GM12873 (cell line): ENCODE measurements around the gene KSR1.

Experiments used
- TF ChIP-seq, protein P1 (sequence below): IDR thresholded peaks from 2 replicates; pipeline ENCODE4 v1.5.1; 2012; ENCODE audit warnings: low read depth, mild to moderate bottlenecking, moderate library complexity, low read length, control low read depth; ENCODE audit not compliant: insufficient read depth; ENCODE audit errors: missing control alignments

KSR1 gene

DNA sequence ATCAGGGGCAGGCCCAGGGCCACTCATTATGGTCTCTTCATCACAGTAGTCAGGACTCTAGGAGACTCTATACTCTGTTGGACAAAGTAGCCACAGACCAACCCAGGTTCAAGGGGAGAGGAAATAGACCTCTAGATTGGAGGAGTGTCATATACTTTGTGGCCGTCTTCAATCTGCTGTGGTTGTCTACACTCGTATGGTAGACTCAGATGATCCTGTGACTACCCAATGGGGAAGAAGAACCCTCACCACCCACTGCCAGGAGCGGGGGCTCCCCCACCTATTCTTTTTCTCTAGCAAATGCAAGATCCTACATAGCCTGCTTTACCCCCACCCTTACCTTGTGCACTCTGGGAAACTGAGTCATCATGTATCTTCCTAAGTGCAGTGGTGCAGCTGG is 80.5 kb downstream of the KSR1 start:
- TF ChIP-seq, protein P1, sequence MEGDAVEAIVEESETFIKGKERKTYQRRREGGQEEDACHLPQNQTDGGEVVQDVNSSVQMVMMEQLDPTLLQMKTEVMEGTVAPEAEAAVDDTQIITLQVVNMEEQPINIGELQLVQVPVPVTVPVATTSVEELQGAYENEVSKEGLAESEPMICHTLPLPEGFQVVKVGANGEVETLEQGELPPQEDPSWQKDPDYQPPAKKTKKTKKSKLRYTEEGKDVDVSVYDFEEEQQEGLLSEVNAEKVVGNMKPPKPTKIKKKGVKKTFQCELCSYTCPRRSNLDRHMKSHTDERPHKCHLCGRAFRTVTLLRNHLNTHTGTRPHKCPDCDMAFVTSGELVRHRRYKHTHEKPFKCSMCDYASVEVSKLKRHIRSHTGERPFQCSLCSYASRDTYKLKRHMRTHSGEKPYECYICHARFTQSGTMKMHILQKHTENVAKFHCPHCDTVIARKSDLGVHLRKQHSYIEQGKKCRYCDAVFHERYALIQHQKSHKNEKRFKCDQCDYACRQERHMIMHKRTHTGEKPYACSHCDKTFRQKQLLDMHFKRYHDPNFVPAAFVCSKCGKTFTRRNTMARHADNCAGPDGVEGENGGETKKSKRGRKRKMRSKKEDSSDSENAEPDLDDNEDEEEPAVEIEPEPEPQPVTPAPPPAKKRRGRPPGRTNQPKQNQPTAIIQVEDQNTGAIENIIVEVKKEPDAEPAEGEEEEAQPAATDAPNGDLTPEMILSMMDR = no peak

DNA sequence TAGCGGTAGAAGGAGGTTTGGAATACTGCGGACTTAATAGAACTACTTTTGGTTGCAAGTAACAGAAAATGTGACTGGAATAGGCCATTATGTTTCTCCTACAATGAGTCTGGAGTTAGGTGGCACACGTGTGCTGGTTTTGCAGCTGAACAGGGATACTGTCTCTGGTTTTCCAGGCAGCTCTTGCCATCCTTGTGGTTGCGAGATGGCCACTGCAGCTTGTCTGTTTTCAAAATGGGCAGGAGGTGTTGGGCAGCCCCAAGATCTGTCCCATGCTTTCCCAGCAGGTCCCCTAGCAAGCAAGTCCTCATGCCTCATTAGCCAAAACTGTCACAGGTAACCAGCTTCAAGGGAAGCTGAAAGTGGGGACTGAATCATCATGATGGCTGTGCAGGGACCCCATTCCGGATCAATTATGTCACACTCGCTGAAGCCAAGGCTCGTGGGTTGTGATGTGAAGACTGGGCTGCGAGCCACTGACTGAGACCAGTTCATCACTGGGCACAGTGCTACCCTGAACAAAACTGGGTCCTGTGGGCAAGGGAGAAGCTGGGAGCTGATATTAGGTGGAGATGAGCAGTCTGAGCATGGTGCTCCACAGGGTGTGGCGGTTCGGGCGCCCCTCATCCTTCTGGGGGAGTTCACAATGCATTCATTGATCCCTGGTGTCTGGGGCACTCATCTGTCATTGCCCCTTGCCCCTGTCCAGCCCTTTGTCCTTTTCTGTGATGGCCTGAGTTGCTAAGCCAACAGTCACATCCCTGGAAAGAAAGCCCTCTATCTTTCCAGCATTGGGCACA is 82.1 kb downstream of the KSR1 start:
- TF ChIP-seq, protein P1 = no peak

DNA sequence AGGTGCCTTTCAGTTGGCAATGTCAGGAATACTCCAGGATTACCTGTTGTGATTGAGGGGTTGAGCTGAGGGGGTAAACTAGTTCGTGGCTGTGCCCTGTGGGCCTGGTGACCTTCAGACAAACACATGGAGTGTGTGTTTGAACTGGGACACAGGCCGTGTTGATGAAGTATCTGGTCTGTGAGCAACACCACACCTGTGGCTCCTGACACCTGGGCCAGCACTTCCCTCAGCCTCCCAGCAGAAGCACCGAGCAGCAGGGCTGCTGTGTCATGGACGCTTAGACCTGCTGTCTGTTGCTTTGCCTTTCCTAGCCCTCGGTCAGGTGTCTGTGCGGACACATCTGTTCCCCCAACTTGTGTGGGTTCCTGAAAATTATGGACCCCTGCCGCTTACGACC is 82.9 kb downstream of the KSR1 start:
- TF ChIP-seq, protein P1 = no peak

DNA sequence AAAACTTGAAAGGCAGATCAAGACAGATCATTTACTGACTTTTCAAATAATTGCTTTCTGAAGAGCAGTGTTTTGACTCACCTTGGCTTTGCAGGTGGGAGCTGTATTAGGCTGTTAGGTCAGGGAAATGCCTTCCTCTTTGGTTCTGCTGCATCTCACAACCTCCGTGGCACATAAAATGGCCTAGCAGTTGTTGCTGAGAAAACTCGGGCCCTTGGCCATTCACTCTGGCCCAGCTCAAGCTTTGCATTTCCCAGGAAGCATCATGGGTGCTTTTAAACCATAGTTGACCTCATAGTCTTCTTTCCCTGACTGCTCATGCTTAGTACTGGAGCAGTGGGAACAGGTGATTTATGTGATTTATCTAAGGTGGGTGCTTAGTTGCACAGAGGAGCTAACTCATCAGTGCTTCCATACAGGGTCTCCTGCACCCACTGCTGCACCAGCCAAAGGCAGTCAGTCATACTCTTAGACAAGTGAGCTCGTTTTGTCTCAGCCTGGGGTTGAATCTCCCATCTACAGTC is 83.6 kb downstream of the KSR1 start:
- TF ChIP-seq, protein P1 = no peak

DNA sequence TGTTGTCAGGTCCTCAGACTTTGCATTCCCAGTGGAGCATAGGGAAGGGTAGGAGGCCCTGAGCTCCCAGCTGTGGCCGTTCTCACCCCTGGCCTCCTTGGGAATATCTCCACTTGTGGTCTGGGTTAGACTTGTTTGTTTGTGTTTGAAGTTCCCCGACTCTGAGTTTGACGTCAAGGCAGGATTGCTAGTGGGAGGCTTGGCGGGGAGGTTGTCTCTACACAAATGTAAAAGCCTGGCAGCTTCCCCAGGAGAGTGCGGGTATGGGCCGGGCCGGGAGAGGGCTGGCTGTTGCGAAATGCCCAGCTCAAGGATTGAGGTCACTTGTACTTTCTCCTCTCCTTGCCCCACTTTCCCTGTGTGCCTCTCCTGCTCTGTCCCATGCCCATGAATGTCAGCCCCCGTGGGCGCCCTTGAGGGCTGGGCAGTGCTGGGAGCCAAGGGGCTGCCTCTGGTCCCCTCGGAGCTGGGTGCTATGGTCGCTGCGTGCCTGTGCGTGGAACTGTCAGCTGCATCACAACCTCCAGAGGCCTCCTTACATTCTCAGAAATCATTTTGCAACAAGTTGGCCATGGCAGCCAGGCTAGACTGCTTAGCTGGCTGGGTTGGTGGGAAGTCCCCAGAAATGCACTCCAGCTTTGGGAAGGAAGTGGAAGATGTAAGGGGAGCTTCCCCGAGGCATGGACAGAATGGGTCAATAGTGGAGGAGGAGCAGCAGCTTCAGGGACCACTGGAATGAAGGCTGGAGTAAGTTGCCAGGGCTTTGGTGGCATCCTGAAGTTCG is 84.3 kb downstream of the KSR1 start:
- TF ChIP-seq, protein P1 = no peak

DNA sequence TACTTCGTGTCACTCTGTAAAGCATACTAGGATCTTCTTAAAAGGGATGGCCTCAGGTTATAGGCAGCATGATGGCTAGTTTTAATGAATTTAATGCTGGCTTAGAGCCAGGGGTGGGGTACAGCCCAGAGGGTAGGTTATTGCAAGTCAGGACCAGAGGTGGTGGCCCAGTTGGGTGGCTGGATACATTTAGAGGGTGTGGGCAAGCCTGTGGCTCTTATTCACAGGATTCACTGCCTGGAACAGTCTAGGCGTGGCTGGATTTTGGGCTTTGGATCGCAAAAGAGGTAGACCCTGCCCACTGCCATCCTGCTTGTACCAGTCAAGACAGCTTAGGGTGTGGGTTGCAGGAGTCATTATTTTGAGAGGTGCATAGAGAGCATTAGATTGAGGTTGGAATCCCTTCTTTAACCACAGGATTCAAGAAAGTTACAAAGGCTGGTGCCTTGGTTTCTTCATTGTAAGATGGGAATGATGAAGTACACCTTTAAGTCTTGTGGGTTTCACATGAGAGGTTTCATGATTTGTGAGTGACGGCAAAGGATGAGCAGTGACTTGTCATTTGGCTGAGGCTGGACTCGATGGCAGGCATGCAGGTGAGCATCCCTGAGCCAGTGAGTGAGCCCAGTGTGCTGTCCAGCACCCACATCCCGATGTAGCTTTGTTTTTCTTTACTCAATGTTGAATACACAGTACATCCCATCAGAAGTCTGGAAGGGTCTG is 85.2 kb downstream of the KSR1 start:
- TF ChIP-seq, protein P1 = no peak
